Activated CD8-positive, alpha-beta memory T cell treated with anti-CD3 and anti-CD28 coated beads for 48 hours (primary cell): ENCODE data around the gene FOXJ1.

Experiments
- DNase-seq, 3 experiments: peaks; one replicate each; pipeline ENCODE4 v3.0.0-alpha.2; 2020; ENCODE audit warnings: low read depth in 2 of 3, low spot score in 2 of 3

Gene FOXJ1

GRCh38 chr17:76142585-76143041 is 1.6 kb upstream of the FOXJ1 start:
- DNase-seq = no peak

GRCh38 chr17:76142039-76142584 is 1.1 kb upstream of the FOXJ1 start:
- no peak for DNase-seq

GRCh38 chr17:76140661-76141211 is 309 bp downstream of the FOXJ1 start:
- DNase-seq = no peak

GRCh38 chr17:76139801-76140660 is 1.0 kb downstream of the FOXJ1 start:
- no peak for DNase-seq

- no peak for DNase-seq
Observed at GRCh38 chr17:76138896-76139752, 1.9 kb downstream of the FOXJ1 start.

- no peak for DNase-seq
Observed at GRCh38 chr17:76138234-76138895, 2.7 kb downstream of the FOXJ1 start.

- DNase-seq = no peak
Observed at GRCh38 chr17:76137351-76138233, 3.5 kb downstream of the FOXJ1 start.

- DNase-seq = no peak
Observed at GRCh38 chr17:76137001-76137350, 4.1 kb downstream of the FOXJ1 start.

GRCh38 chr17:76136276-76137000 is 4.6 kb downstream of the FOXJ1 start:
- DNase-seq = no peak

- DNase-seq = no peak
Observed at GRCh38 chr17:76135810-76136188, 5.2 kb downstream of the FOXJ1 start.

- DNase-seq = no peak
Observed at GRCh38 chr17:76134911-76135809, 5.9 kb downstream of the FOXJ1 start.

- DNase-seq = no peak
Observed at GRCh38 chr17:76132574-76133338, 8.3 kb downstream of the FOXJ1 start.

- DNase-seq = no peak
Observed at GRCh38 chr17:76131692-76132573, 9.1 kb downstream of the FOXJ1 start.

- DNase-seq = no peak
Observed at GRCh38 chr17:76131051-76131691, 9.9 kb downstream of the FOXJ1 start.

GRCh38 chr17:76130473-76130872 is 10.6 kb downstream of the FOXJ1 start:
- no peak for DNase-seq

- no peak for DNase-seq
Observed at GRCh38 chr17:76125922-76126321, 15.1 kb downstream of the FOXJ1 start.
